ENCODE measurements around the gene CRYBG2. TPM values are rescaled to one million over a fixed set of nuclear protein-coding genes. Genes with fewer than 3 reads are reported as not detected.
A peak's percentile ranks its signal among the peaks of the same experiment; 100 is the strongest.

The CRYBG2 gene
- total RNA-seq, 2 experiments from 2014 or later, result 1.3 to 1.4 TPM

DNA sequence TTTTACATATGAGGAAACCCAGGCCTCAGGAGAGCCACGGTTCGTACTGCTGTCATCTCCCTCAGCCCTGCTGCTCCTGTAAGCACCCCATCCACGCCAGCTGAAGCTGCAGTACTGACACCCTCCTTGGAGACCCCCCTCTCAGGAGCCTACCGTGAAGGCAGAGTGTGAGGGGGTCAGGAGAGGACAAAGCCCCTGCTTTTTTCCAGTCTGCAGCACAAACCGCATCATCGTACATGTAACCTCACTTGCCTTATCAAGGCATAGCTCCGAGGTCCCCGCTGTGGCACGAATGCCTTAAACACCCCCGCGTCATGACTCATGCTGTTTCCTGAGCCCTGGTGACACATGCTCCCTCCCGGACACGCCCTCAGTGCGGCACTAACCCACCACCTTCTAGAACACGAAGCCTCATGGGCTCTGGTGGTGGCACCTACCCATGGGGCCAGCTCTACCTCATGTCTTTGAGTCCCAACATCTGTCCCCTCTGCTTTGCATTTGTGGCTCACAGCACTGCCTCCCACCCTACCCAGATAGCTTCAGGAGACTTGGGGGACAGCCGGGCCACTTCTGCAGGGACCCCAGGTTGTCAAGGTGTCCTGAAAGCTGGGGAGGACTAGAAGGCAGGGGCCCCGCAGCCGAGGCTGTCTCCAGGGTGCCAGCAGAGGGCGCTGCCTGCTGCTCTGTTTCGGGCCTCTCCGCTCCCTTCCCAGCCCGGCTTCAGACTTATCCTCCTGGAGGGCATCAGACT lies 69.2 kb downstream of the CRYBG2 start:
- H3K9me3 Mint-ChIP-seq, result no peaks in the 10 kb centered on the region
- ChIA-PET CTCF (interaction anchor here (0.6 to 8.8 kb wide), 20 partner anchors 9 to 147 kb away, joined by 3 to 223 read pairs (median 5); partner anchors contain the start of genes CD52, CEP85, UBXN11 and ZNF593), POLR2A (interaction anchor here (0.5 to 20.7 kb wide), 21 partner anchors 9 to 605 kb away, joined by 3 to 977 read pairs (median 6); partner anchors contain the start of genes CD52, CEP85, DHDDS and GPN2)
- peaks cover 34% of the 10 kb centered on the region for H3K36me3 ChIP-seq (ENCODE audit: insufficient read depth, low read length)
- H3K4me3 ChIP-seq (ENCODE audit: low read length), result peak overlapping the region; percentile 44
- no peaks in the 10 kb centered on the region for H3K27me3 Mint-ChIP-seq
- H3K36me3 Mint-ChIP-seq (ENCODE audit: low read depth), result peaks cover 42% of the 10 kb centered on the region
- ATAC-seq (ENCODE audit: poor library complexity), result peak; percentile 70
- no peaks in the 10 kb centered on the region for H3K9me3 ChIP-seq (ENCODE audit: control insufficient read depth in 1 of 2, insufficient read depth in 1 of 2, low read length in 2 of 2)
- peak overlapping the region; percentile 89 for H3K4me3 Mint-ChIP-seq
- H3K27me3 ChIP-seq (ENCODE audit: control insufficient read depth in 1 of 2, insufficient read depth in 2 of 2, low read length in 2 of 2), result no peaks in the 10 kb centered on the region
- peaks cover 92% of the 10 kb centered on the region for H3K4me1 Mint-ChIP-seq (ENCODE audit: low read depth)
- TF ChIP-seq, protein P1, sequence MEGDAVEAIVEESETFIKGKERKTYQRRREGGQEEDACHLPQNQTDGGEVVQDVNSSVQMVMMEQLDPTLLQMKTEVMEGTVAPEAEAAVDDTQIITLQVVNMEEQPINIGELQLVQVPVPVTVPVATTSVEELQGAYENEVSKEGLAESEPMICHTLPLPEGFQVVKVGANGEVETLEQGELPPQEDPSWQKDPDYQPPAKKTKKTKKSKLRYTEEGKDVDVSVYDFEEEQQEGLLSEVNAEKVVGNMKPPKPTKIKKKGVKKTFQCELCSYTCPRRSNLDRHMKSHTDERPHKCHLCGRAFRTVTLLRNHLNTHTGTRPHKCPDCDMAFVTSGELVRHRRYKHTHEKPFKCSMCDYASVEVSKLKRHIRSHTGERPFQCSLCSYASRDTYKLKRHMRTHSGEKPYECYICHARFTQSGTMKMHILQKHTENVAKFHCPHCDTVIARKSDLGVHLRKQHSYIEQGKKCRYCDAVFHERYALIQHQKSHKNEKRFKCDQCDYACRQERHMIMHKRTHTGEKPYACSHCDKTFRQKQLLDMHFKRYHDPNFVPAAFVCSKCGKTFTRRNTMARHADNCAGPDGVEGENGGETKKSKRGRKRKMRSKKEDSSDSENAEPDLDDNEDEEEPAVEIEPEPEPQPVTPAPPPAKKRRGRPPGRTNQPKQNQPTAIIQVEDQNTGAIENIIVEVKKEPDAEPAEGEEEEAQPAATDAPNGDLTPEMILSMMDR (IDR thresholded peaks at IDR 0.05), result peak; percentile 83
- peak; percentile 76 to 98 (median 94) for DNase-seq
- intact Hi-C loops (cut with DNase I, micrococcal nuclease), result loop anchor here (1.0 to 5.0 kb wide), 7 partner anchors 9 to 188 kb away; partner anchors contain the start of genes CD52 (in 1 of the 2) and HMGN2 (in 1 of the 2)
- peaks cover 95% of the 10 kb centered on the region for H3K4me1 ChIP-seq (ENCODE audit: insufficient read depth, low read length)
- H3K27ac ChIP-seq (ENCODE audit: low read depth in 1 of 2, low read length in 2 of 2), result peak overlapping the region; percentile 89 to 94
- H3K27ac Mint-ChIP-seq, result peak overlapping the region; percentile 95

DNA sequence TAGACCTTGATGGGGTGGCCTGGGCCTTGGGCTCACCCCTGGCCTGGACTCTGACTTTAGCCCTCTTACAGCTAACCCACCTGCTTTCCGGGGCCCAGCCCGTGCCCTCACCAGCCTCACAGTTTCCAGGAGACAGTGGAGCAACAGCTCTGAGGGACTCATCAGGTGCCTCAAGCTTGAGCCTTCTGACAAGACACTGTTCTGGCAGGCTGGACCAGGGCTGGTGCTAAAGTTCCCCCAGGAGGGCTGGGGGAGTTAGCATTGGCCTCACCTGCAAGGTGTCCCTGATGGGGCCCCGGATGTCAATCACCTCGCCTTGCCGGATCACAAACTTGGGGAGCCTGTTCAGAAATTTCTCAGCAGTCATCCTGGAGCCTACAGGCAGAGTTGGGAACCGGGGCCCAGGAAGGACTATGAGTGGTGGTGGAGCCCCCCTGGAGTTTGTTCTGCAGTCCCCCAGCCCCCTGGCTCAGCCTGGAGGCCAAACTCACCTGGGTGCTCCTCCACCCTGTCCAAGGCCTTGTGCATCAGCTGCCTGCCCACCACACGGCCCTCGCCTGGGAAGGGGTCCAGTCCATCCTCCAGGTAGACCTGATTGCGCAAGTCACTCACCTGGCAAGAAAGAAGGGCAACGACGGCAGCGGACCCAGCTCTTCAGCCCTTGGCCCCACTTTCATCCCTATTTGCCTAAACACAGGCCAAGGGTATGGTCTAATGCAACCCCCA lies 69.9 kb downstream of the CRYBG2 start:
- Histone ChIP-seq H3K9me3 (ENCODE audit: control insufficient read depth in 1 of 2, insufficient read depth in 1 of 2, low read length in 2 of 2) (no peaks in the 10 kb centered on the region), H3K27me3 (ENCODE audit: control insufficient read depth in 1 of 2, insufficient read depth in 2 of 2, low read length in 2 of 2) (no peaks in the 10 kb centered on the region), H3K4me3 (ENCODE audit: low read length) (peak overlapping the region; percentile 44), H3K4me1 (ENCODE audit: insufficient read depth, low read length) (peaks cover 95% of the 10 kb centered on the region), H3K27ac (ENCODE audit: low read depth in 1 of 2, low read length in 2 of 2) (peak overlapping the region; percentile 89 to 94), H3K36me3 (ENCODE audit: insufficient read depth, low read length) (peaks cover 34% of the 10 kb centered on the region)
- peaks cover 92% of the 10 kb centered on the region for H3K4me1 Mint-ChIP-seq (ENCODE audit: low read depth)
- POLR2A ChIA-PET, result interaction anchor here (0.5 to 20.7 kb wide), 17 partner anchors 8 to 157 kb away, joined by 3 to 977 read pairs (median 7); partner anchors contain the start of genes CD52, CEP85, DHDDS and UBXN11
- CTCF ChIA-PET, result interaction anchor here (0.6 to 8.8 kb wide), 14 partner anchors 8 to 146 kb away, joined by 3 to 223 read pairs (median 7); partner anchors contain the start of genes CD52, CEP85, UBXN11 and ZNF593
- H3K27me3 Mint-ChIP-seq, result no peaks in the 10 kb centered on the region
- peaks cover 47% of the 10 kb centered on the region for H3K36me3 Mint-ChIP-seq (ENCODE audit: low read depth)
- no peaks in the 10 kb centered on the region for H3K9me3 Mint-ChIP-seq
- ATAC-seq (ENCODE audit: poor library complexity) (no peak), DNase-seq (peak in 3 of 14 experiments; percentile 6 to 37 (median 15))
- intact Hi-C loops (cut with DNase I, micrococcal nuclease), result loop anchor here (1.0 to 5.0 kb wide), 5 partner anchors 9 to 188 kb away; partner anchors contain the start of genes CD52 (in 1 of the 2) and HMGN2 (in 1 of the 2)
- H3K4me3 Mint-ChIP-seq, result peak overlapping the region; percentile 89
- peak overlapping the region; percentile 95 for H3K27ac Mint-ChIP-seq
- TF ChIP-seq, protein P1 (IDR thresholded peaks at IDR 0.05), result no peak

DNA sequence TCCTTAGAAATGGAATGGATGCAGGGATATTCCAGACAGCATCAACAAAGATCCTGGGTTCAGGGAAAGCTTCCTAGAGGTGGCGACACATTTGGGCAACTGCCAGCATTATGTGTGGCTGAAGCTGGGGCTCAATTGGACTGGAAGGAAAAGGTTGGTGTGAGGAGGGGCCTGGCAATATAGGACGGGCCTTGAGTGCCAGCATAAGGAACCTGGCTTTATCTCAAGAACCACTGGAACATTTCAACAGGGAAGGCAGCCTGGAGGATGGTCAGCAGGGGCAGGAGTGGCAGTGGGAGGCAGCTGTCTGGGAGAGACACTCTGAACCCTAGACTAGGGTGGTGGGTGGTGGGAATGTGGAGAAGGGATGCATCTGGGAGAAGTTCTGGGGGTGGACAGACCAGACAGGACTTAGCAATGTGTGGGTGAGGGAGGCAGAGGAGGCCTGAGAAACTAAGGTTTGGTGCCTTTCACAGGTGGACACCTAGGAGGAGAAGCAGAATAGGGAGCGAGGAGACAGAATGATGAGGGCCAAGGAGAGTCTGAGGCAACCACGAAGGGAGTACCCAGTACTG lies 70.6 kb downstream of the CRYBG2 start:
- intact Hi-C loops (cut with DNase I, micrococcal nuclease), result loop anchor here in 1 of 2 experiments (5.0 kb wide), 1 partner anchor 189 kb away; the partner anchor contains the start of gene HMGN2
- H3K36me3 Mint-ChIP-seq (ENCODE audit: low read depth), result peaks cover 51% of the 10 kb centered on the region
- ATAC-seq (ENCODE audit: poor library complexity) (no peak), DNase-seq (peak in 2 of 14 experiments; percentile 13 to 29)
- peaks cover 34% of the 10 kb centered on the region for H3K36me3 ChIP-seq (ENCODE audit: insufficient read depth, low read length)
- H3K9me3 ChIP-seq (ENCODE audit: control insufficient read depth in 1 of 2, insufficient read depth in 1 of 2, low read length in 2 of 2), result no peaks in the 10 kb centered on the region
- H3K4me3 Mint-ChIP-seq, result peak overlapping the region; percentile 59
- peak overlapping the region; percentile 44 for H3K4me3 ChIP-seq (ENCODE audit: low read length)
- no peaks in the 10 kb centered on the region for H3K9me3 Mint-ChIP-seq
- H3K27me3 ChIP-seq (ENCODE audit: control insufficient read depth in 1 of 2, insufficient read depth in 2 of 2, low read length in 2 of 2), result no peaks in the 10 kb centered on the region
- peaks cover 95% of the 10 kb centered on the region for H3K4me1 ChIP-seq (ENCODE audit: insufficient read depth, low read length)
- H3K27me3 Mint-ChIP-seq, result no peaks in the 10 kb centered on the region
- ChIA-PET CTCF (interaction anchor here (2.4 to 8.8 kb wide), 2 partner anchors 25 to 36 kb away, joined by 29 to 223 read pairs; partner anchors contain the start of genes CD52 and UBXN11), POLR2A (interaction anchor here (0.6 to 20.7 kb wide), 6 partner anchors 25 to 152 kb away, joined by 3 to 977 read pairs (median 4); partner anchors contain the start of genes CD52 and UBXN11)
- peak overlapping the region; percentile 89 to 94 for H3K27ac ChIP-seq (ENCODE audit: low read depth in 1 of 2, low read length in 2 of 2)
- H3K4me1 Mint-ChIP-seq (ENCODE audit: low read depth), result peaks cover 92% of the 10 kb centered on the region
- TF ChIP-seq, protein P1 (IDR thresholded peaks at IDR 0.05), result no peak
- peak overlapping the region; percentile 95 for H3K27ac Mint-ChIP-seq

Data from CD4-positive, alpha-beta T cell (primary cell).